Measurements from ENCODE around the gene KRTAP4-3.
"Not testable (repeated sequence)": the region's sequence is repeated elsewhere in the genome, so short reads cannot be mapped to it uniquely, and the experiment has no call there.

The KRTAP4-3 gene

DNA sequence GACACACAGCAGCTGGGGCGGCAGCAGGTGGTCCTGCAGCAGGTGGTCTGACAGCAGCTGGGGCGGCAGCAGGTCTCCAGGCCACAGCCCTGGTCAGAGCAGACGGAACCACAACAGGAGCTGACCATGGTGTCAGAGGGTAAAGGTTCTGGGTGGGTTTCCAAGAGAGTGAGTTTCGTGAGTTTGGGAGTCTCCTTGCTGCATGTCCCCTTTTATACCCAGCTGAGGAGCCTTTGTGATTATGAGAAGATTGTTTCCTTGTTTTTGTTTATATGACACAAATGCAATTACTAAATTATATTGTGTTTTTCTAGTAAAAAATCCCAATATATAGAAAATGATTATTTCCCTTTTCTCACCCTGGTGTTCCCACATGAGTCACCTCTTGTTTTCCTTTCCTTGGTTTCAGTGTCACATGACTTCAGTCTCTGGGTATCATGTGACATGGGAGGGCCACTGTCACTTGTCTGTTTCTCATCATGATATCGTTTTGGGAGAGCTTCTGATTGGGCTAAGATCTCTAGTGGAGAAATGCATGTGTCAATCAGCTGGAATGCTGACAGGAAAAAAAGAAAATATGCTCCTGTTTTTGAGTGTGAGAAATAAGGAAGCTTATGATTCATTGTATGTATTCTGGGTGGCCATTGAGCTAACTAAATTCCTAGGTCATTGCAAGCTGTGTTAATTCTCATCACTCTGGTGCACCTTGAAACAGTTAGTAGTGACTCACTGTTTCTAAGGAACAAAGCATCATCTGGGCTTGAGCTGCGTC is 27.5 kb downstream of the KRTAP4-3 start, which contains the start of gene KRTAP4-6:
Gene KRTAP4-6, minus strand, starts transcription at position 185 of the 772 bp plus-strand sequence. Its CDS starts 57 bp downstream, at position 128.
- Histone ChIP-seq H3K36me3 (ENCODE audit: control insufficient read depth, insufficient read depth, low read length) (no peaks in the 10 kb centered on the region), H3K9me3 (ENCODE audit: control insufficient read depth, low read length) (no peaks in the 10 kb centered on the region), H3K27me3 (replicated peaks; ENCODE audit: control insufficient read depth, insufficient read depth, low read length, poor library complexity, severe bottlenecking) (no peaks in the 10 kb centered on the region), H3K4me1 (ENCODE audit: control insufficient read depth, insufficient read depth, low read length, poor library complexity, severe bottlenecking) (no peaks in the 10 kb centered on the region), H3K27ac (ENCODE audit: insufficient read depth, low read length, poor library complexity, severe bottlenecking) (no peak within 1 kb of the TSS), H3K4me3 (ENCODE audit: insufficient read depth, low read depth, low read length, poor library complexity, severe bottlenecking) (no peak within 1 kb of the TSS)
- DNase-seq: no peak

DNA sequence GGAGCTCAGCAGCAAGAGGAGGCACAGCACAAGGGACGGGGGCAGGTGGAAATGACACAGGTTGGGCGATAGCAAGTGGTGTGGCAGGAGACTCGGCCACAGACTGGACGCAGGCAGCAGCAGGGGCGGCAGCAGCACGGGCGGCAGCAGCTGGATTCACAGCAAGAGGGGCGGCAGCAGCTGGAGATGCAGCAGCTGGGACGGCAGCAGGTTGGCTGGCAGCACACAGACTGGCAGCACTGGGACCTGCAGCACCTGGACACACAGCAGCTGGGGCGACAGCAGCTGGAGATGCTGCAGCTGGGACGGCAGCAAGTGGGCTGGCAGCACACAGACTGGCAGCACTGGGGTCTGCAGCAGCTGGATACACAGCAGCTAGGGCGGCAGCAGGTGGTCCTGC is 28.2 kb downstream of the KRTAP4-3 start:
- DNase-seq; H3K9me3 ChIP-seq (ENCODE audit: control insufficient read depth, low read length); H3K36me3 ChIP-seq (ENCODE audit: control insufficient read depth, insufficient read depth, low read length); H3K4me3 ChIP-seq (ENCODE audit: insufficient read depth, low read depth, low read length, poor library complexity, severe bottlenecking); H3K27ac ChIP-seq (ENCODE audit: insufficient read depth, low read length, poor library complexity, severe bottlenecking); H3K27me3 ChIP-seq (replicated peaks; ENCODE audit: control insufficient read depth, insufficient read depth, low read length, poor library complexity, severe bottlenecking); H3K4me1 ChIP-seq (ENCODE audit: control insufficient read depth, insufficient read depth, low read length, poor library complexity, severe bottlenecking): not testable (repeated sequence)

DNA sequence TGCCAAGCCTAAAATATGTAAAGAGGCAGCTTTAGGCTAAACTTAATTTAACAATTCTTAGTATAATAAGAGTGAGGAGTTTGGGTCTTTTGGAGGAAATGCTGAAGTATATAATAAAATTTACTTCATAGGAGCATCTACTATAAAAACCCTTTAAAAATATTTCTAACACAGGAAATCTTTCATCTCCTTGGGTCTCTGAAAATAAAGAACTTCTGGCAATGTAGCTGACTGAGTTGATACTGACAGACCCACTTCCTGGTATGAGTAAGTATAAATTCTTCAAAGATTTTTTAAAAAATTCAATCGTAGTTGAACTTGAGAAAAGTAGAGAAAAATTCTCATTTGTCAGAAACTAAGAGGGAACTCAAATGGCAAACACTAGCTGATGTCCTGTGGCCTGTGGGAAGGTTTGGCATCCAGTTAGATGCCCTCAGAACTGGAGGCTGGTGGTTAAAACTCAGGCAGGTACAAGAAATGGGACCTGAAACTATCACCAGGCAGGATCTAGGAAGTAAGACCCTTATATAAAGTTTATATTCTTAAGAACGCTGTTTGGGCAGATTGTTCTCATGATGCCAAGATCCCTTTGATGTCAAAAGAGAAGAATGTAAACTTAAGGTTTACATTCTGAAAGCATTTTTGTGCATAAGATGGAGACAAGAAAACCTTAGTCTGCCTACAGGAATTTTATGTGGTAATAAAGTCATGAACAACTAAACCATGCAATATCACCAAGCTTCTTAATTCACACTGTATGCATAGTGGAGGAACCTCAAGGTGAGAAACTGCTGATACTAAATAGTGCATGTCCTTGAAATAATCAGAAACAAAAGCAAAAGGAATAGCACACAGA is 33.9 kb downstream of the KRTAP4-3 start:
- H3K27ac ChIP-seq (ENCODE audit: insufficient read depth, low read length, poor library complexity, severe bottlenecking): no peak overlapping the region

DNA sequence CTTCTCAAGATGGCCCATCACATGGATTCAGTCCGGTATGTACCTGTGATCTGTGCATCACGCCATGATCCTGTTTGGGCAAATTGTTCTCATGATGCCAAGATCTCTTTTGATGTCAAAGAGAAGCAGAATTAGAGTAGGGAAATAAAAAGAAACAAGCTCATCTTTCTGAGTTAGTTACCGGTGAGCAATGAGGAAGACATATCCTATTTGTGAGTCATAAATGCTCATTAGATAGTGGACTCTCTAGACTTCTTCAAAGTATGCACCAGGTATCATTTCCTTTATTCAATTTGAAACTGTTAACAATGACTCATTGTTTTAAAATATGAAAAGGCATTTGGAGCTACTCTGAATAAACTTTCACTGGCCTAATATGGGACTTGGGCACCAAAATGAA is 36.0 kb downstream of the KRTAP4-3 start:
- Histone ChIP-seq H3K27me3 (replicated peaks; ENCODE audit: control insufficient read depth, insufficient read depth, low read length, poor library complexity, severe bottlenecking) (no peaks in the 10 kb centered on the region), H3K36me3 (ENCODE audit: control insufficient read depth, insufficient read depth, low read length) (no peaks in the 10 kb centered on the region), H3K9me3 (ENCODE audit: control insufficient read depth, low read length) (no peaks in the 10 kb centered on the region), H3K4me3 (ENCODE audit: insufficient read depth, low read depth, low read length, poor library complexity, severe bottlenecking) (no peak overlapping the region), H3K4me1 (ENCODE audit: control insufficient read depth, insufficient read depth, low read length, poor library complexity, severe bottlenecking) (peaks cover 6% of the 10 kb centered on the region), H3K27ac (ENCODE audit: insufficient read depth, low read length, poor library complexity, severe bottlenecking) (no peak overlapping the region)
- DNase-seq: no peak

More for the DNA sequence above, 33.9 kb downstream of the KRTAP4-3 start:
- DNase-seq: no peak
- Histone ChIP-seq H3K27me3 (replicated peaks; ENCODE audit: control insufficient read depth, insufficient read depth, low read length, poor library complexity, severe bottlenecking) (no peaks in the 10 kb centered on the region), H3K36me3 (ENCODE audit: control insufficient read depth, insufficient read depth, low read length) (no peaks in the 10 kb centered on the region), H3K4me1 (ENCODE audit: control insufficient read depth, insufficient read depth, low read length, poor library complexity, severe bottlenecking) (peaks cover 6% of the 10 kb centered on the region), H3K9me3 (ENCODE audit: control insufficient read depth, low read length) (no peaks in the 10 kb centered on the region), H3K4me3 (ENCODE audit: insufficient read depth, low read depth, low read length, poor library complexity, severe bottlenecking) (no peak overlapping the region)

DNA sequence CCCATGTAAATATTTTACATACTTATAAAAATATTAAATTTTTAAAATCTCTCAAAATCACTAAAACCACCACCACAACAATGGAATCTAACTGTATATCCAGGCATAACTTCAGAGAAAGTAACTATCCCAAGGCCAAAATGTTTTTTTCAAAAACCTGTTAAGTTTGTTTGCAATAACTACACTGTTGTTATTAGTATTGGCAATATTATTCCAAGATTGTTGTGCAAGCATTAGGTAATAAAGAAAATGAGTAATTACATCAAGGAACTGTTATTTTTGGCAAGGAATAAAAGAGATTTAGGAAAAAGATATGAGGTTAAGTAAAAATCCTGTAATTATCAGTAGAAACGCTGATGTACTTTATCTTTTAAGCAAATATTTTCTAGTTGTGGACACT is 40.6 kb downstream of the KRTAP4-3 start:
- Histone ChIP-seq H3K36me3 (ENCODE audit: control insufficient read depth, insufficient read depth, low read length) (no peaks in the 10 kb centered on the region), H3K4me3 (ENCODE audit: insufficient read depth, low read depth, low read length, poor library complexity, severe bottlenecking) (no peak overlapping the region), H3K4me1 (ENCODE audit: control insufficient read depth, insufficient read depth, low read length, poor library complexity, severe bottlenecking) (peaks cover 34% of the 10 kb centered on the region), H3K27me3 (replicated peaks; ENCODE audit: control insufficient read depth, insufficient read depth, low read length, poor library complexity, severe bottlenecking) (no peaks in the 10 kb centered on the region), H3K27ac (ENCODE audit: insufficient read depth, low read length, poor library complexity, severe bottlenecking) (no peak overlapping the region), H3K9me3 (ENCODE audit: control insufficient read depth, low read length) (no peaks in the 10 kb centered on the region)
- no peak for DNase-seq

DNA sequence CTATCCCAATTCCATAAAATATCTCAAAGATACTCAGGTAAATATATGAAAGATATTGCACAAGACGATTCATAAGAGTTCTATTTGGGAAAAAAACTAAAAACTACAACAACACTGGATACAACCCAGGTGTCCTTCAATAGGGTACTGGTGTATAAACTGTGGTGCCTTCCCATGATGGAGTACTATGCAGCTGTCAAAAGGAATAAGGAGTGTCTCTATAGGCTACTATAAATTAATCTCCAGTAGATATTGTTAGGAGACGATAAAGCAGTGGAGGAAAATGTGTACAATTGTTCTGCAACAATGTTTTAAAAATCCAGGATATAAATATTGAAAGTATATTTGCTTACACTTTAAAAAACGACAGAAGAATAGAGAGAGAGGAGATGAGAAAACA is 41.6 kb downstream of the KRTAP4-3 start:
- DNase-seq: no peak
- no peak overlapping the region for H3K27ac ChIP-seq (ENCODE audit: insufficient read depth, low read length, poor library complexity, severe bottlenecking)
- no peaks in the 10 kb centered on the region for H3K9me3 ChIP-seq (ENCODE audit: control insufficient read depth, low read length)
- no peak overlapping the region for H3K4me3 ChIP-seq (ENCODE audit: insufficient read depth, low read depth, low read length, poor library complexity, severe bottlenecking)
- H3K36me3 ChIP-seq (ENCODE audit: control insufficient read depth, insufficient read depth, low read length): no peaks in the 10 kb centered on the region
- H3K27me3 ChIP-seq (replicated peaks; ENCODE audit: control insufficient read depth, insufficient read depth, low read length, poor library complexity, severe bottlenecking): no peaks in the 10 kb centered on the region
- H3K4me1 ChIP-seq (ENCODE audit: control insufficient read depth, insufficient read depth, low read length, poor library complexity, severe bottlenecking): peaks cover 34% of the 10 kb centered on the region

DNA sequence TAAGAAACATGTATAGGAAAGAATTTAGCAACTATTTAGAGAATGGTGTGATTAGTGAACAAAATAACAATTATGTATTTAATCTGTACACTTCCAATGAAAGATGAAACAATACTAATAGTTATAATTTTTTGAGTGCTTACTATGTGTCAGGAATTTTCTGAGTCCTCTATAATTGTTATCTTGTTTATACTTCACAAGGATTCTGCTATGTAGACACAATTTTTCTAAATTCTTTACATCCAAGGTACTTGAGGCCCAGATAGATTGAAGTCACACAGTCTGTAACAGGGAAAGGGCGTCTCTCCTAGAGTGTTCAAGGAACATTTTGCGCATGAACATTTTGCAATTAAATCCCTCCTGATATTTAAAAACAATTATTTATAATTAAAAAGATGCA is 43.0 kb downstream of the KRTAP4-3 start:
- no peaks in the 10 kb centered on the region for H3K27me3 ChIP-seq (replicated peaks; ENCODE audit: control insufficient read depth, insufficient read depth, low read length, poor library complexity, severe bottlenecking)
- DNase-seq: no peak
- H3K4me1 ChIP-seq (ENCODE audit: control insufficient read depth, insufficient read depth, low read length, poor library complexity, severe bottlenecking): peaks cover 33% of the 10 kb centered on the region
- H3K36me3 ChIP-seq (ENCODE audit: control insufficient read depth, insufficient read depth, low read length): no peaks in the 10 kb centered on the region
- no peaks in the 10 kb centered on the region for H3K9me3 ChIP-seq (ENCODE audit: control insufficient read depth, low read length)
- no peak overlapping the region for H3K27ac ChIP-seq (ENCODE audit: insufficient read depth, low read length, poor library complexity, severe bottlenecking)
- H3K4me3 ChIP-seq (ENCODE audit: insufficient read depth, low read depth, low read length, poor library complexity, severe bottlenecking): no peak overlapping the region

DNA sequence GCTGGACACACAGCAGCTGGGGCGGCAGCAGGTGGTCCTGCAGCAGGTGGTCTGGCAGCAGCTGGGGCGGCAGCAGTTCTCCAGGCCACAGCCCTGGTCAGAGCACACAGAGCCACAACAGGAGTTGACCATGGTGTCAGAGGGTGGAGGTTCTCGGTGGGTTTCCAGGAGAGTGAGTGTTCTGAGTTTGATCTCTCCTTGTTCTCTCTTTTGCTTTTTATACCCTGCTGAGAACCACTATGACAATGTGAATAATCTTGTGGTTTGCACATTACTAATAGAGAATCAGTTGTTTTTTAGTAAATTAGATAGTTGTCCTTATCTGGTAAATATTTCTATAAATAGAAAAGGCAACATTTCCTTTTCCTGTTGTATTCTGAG is 44.0 kb downstream of the KRTAP4-3 start, which contains the start of gene KRTAP4-12:
Gene KRTAP4-12, minus strand, starts transcription at position 192 of the 381 bp plus-strand sequence. Its CDS starts 60 bp downstream, at position 132.
- DNase-seq; H3K27ac ChIP-seq (ENCODE audit: insufficient read depth, low read length, poor library complexity, severe bottlenecking); H3K9me3 ChIP-seq (ENCODE audit: control insufficient read depth, low read length); H3K4me3 ChIP-seq (ENCODE audit: insufficient read depth, low read depth, low read length, poor library complexity, severe bottlenecking); H3K27me3 ChIP-seq (replicated peaks; ENCODE audit: control insufficient read depth, insufficient read depth, low read length, poor library complexity, severe bottlenecking); H3K36me3 ChIP-seq (ENCODE audit: control insufficient read depth, insufficient read depth, low read length): not testable (repeated sequence)
- H3K4me1 ChIP-seq (ENCODE audit: control insufficient read depth, insufficient read depth, low read length, poor library complexity, severe bottlenecking): peaks cover 33% of the 10 kb centered on the region

DNA sequence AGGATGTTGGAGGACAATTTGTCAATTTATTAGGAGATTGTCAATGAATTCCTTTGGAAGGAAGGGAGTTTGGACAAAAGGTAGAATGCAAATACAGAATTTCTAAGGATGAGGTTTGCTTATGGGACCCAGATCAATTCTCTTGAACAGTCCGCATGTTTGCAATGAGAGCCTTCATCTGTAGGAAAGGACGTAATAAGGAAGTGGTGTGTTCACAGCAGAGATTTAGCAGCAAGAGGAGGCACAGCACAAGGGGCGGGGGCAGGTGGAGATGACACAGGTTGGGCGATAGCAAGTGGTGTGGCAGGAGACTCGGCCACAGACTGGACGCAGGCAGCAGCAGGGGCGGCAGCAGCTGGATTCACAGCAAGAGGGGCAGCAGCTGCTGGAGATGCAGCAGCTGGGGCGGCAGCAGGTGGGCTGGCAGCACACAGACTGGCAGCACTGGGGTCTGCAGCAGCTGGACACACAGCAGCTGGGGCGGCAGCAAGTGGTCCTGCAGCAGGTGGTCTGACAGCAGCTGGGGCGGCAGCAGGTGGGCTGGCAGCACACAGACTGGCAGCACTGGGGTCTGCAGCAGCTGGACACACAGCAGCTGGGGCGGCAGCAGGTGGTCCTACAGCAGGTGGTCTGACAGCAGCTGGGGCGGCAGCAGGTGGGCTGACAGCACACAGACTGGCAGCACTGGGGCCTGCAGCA is 44.6 kb downstream of the KRTAP4-3 start:
- not testable (repeated sequence) for DNase-seq; H3K36me3 ChIP-seq (ENCODE audit: control insufficient read depth, insufficient read depth, low read length); H3K4me3 ChIP-seq (ENCODE audit: insufficient read depth, low read depth, low read length, poor library complexity, severe bottlenecking); H3K27me3 ChIP-seq (replicated peaks; ENCODE audit: control insufficient read depth, insufficient read depth, low read length, poor library complexity, severe bottlenecking); H3K27ac ChIP-seq (ENCODE audit: insufficient read depth, low read length, poor library complexity, severe bottlenecking); H3K9me3 ChIP-seq (ENCODE audit: control insufficient read depth, low read length)
- peaks cover 33% of the 10 kb centered on the region for H3K4me1 ChIP-seq (ENCODE audit: control insufficient read depth, insufficient read depth, low read length, poor library complexity, severe bottlenecking)

Measured in effector memory CD4-positive, alpha-beta T cell (primary cell).